Measurements from ENCODE around the gene RTN1.

RTN1 gene

GRCh38 chr14:59565087-59565486, 305.5 kb downstream of the RTN1 start:
- DNase-seq (ENCODE audit: low spot score) = no peak

GRCh38 chr14:59564366-59564765, 306.2 kb downstream of the RTN1 start:
- DNase-seq (ENCODE audit: low spot score) = no peak

- no peak for DNase-seq (ENCODE audit: low spot score)
Observed at GRCh38 chr14:59547310-59547709, 323.3 kb downstream of the RTN1 start.
